HCT116 (cell line): ENCODE data around the gene PLA1A. TPM values are rescaled to one million over a fixed set of nuclear protein-coding genes. Genes with fewer than 3 reads are reported as not detected.
A peak's percentile ranks its signal among the peaks of the same experiment; 100 is the strongest.

Experiments
- ATAC-seq: fragments of 200-7000 bp; cut with Tn5 transposase; 2 replicates; pipeline ENCODE4 v1.9.1; 2020; ENCODE audit warnings: mild to moderate bottlenecking, moderate library complexity
- BruUV-seq: library from RNA; stranded (reverse); fragments of 400-500 nt; replicated peaks from 2 replicates; lab custom pipeline; 2021; lab: Mats Ljungman, UMichigan
- CTCF ChIA-PET: fragments of 300-600 bp; sonication (Branson Sonifier 250); formaldehyde crosslinking; loops from one replicate; lab custom pipeline; 2021; ENCODE audit warnings: antibody characterized with exemption; lab: Charles Lee
- POLR2A ChIA-PET: fragments of 300-600, 350-600 bp; sonication (Branson Sonifier 250); formaldehyde crosslinking; loops from one replicate; lab custom pipeline; 2021; ENCODE audit warnings: antibody characterized with exemption; lab: Charles Lee
- RAD21 ChIA-PET, 2 experiments: fragments of 300-600 bp; sonication (Branson Sonifier 250); formaldehyde crosslinking; loops; one replicate each; lab custom pipeline; 2023; ENCODE audit warnings: low total read pairs in 2 of 2; ENCODE audit not compliant: uncharacterized antibody in 2 of 2, unreplicated experiment in 2 of 2, low non-redundant PET in 1 of 2; lab: Charles Lee
- DNase-seq: peaks from one replicate; pipeline ENCODE4 v3.0.0-alpha.2; 2010; ENCODE audit warnings: low read depth, low spot score
- H2AFZ ChIP-seq: fragments of 200-600 bp; shearing (Covaris generic), sonication (generic); 2 replicates; pipeline ENCODE4 v1.6.1; 2017; ENCODE audit warnings: low read depth, mixed run types, mixed read lengths, antibody characterized with exemption, low read length; ENCODE audit not compliant: poor library complexity, severe bottlenecking
- H3K27ac ChIP-seq: 2 replicates; pipeline ENCODE4 v1.5.1; 2012; ENCODE audit warnings: low read depth, low read length
- H3K27me3 ChIP-seq: fragments of 200-600 bp; sonication (generic); 2 replicates; pipeline ENCODE4 v1.6.1; 2016; ENCODE audit warnings: mixed run types, low read length, mixed read lengths; ENCODE audit not compliant: insufficient read depth
- H3K36me3 ChIP-seq, 2 experiments: fragments of 200-500 bp in 1 of 2; fragments of 200-600 bp in 1 of 2; sonication (Bioruptor generic) in 1 of 2; sonication (generic) in 1 of 2; 2 replicates each; pipeline versions ENCODE4 v1.5.1 to v1.6.1; 2014 to 2016; ENCODE audit warnings: low read length in 2 of 2, inconsistent platforms in 1 of 2, mixed read lengths in 1 of 2, mixed run types in 1 of 2; ENCODE audit not compliant: insufficient read depth in 2 of 2, control insufficient read depth in 1 of 2
- H3K4me1 ChIP-seq, 2 experiments: fragments of 200-600 bp in 1 of 2; sonication (generic) in 1 of 2; 2 replicates each; pipeline versions ENCODE4 v1.5.1 to v1.6.1; 2012 to 2017; ENCODE audit warnings: low read length in 2 of 2, inconsistent platforms in 1 of 2, mild to moderate bottlenecking in 1 of 2, mixed read lengths in 1 of 2, mixed run types in 1 of 2, moderate library complexity in 1 of 2; ENCODE audit not compliant: insufficient read depth in 2 of 2, control insufficient read depth in 1 of 2
- H3K4me2 ChIP-seq: fragments of 200-600 bp; sonication (generic); 2 replicates; pipeline ENCODE4 v1.6.1; 2017; ENCODE audit warnings: mixed run types, low read length, mixed read lengths
- H3K4me3 ChIP-seq, 2 experiments: fragments of 200-600 bp in 1 of 2; sonication (generic) in 1 of 2; replicated peaks in 1 of 2; 2 replicates each; pipeline ENCODE4 v1.5.1; 2011 to 2016; ENCODE audit warnings: low read length in 2 of 2, control low read depth in 1 of 2, low read depth in 1 of 2, mild to moderate bottlenecking in 1 of 2, mixed read lengths in 1 of 2, mixed run types in 1 of 2
- H3K79me2 ChIP-seq: fragments of 200-600 bp; sonication (generic); 2 replicates; pipeline ENCODE4 v1.6.1; 2017; ENCODE audit warnings: mild to moderate bottlenecking, mixed run types, low read length, moderate library complexity, mixed read lengths; ENCODE audit not compliant: insufficient read depth
- H3K9ac ChIP-seq: fragments of 200-600 bp; sonication (generic); 2 replicates; pipeline ENCODE4 v1.6.1; 2016; ENCODE audit warnings: low read length, mixed read lengths
- H3K9me2 ChIP-seq: fragments of 200-600 bp; sonication (generic), shearing (Covaris generic); 2 replicates; pipeline ENCODE4 v1.6.1; 2017; ENCODE audit warnings: mixed run types, mild to moderate bottlenecking, moderate library complexity; ENCODE audit not compliant: insufficient read depth
- H3K9me3 ChIP-seq, 2 experiments: fragments of 200-500 bp in 1 of 2; fragments of 200-600 bp in 1 of 2; sonication (Bioruptor generic) in 1 of 2; sonication (generic) in 1 of 2; 2 replicates each; pipeline ENCODE4 v1.6.1; 2014 to 2017; ENCODE audit warnings: low read length in 2 of 2, mixed read lengths in 2 of 2, inconsistent platforms in 1 of 2, low read depth in 1 of 2, mild to moderate bottlenecking in 1 of 2, mixed run types in 1 of 2, moderate library complexity in 1 of 2; ENCODE audit not compliant: control insufficient read depth in 1 of 2, insufficient read depth in 1 of 2
- H4K20me1 ChIP-seq: fragments of 200-600 bp; sonication (generic), shearing (Covaris generic); 2 replicates; pipeline ENCODE4 v1.6.1; 2017; ENCODE audit warnings: mixed run types, mild to moderate bottlenecking, moderate library complexity; ENCODE audit not compliant: insufficient read depth
- CEBPB ChIP-seq: IDR thresholded peaks from 2 replicates; pipeline ENCODE4 v1.6.1; 2012; ENCODE audit warnings: low read depth
- EZH2phosphoT487 ChIP-seq: fragments of 200-600 bp; IDR thresholded peaks from 2 replicates; pipeline ENCODE4 v1.6.1; 2018; ENCODE audit warnings: antibody characterized with exemption, borderline replicate concordance
- JUND ChIP-seq: IDR thresholded peaks from 2 replicates; pipeline ENCODE4 v1.6.1; 2012
- POLR2A ChIP-seq: IDR thresholded peaks from 2 replicates; pipeline ENCODE4 v1.7.0; 2011; ENCODE audit warnings: borderline replicate concordance; ENCODE audit not compliant: insufficient read depth, insufficient read length; ENCODE audit errors: extremely low read depth
- POLR2AphosphoS5 ChIP-seq: IDR thresholded peaks from 2 replicates; pipeline ENCODE4 v1.6.1; 2011; ENCODE audit warnings: mild to moderate bottlenecking, low read depth, low read length, moderate library complexity
- SIN3A ChIP-seq: IDR thresholded peaks from 2 replicates; pipeline ENCODE4 v1.6.1; 2012; ENCODE audit warnings: low read depth
- SP1 ChIP-seq: IDR thresholded peaks from 2 replicates; pipeline ENCODE4 v1.6.1; 2012; ENCODE audit warnings: low read depth
- SRF ChIP-seq: IDR thresholded peaks from 2 replicates; pipeline ENCODE4 v1.6.1; 2012; ENCODE audit warnings: low read depth
- intact Hi-C: fragments of 100-400 bp; cut with micrococcal nuclease; formaldehyde crosslinking; loops from 2 replicates; pipeline ENCODE4 v1.10.0; 2022
- total RNA-seq: library from RNA; stranded (reverse); gene quantifications from one replicate; pipeline ENCODE4 v1.2.1, GENCODE V29; 2021; ENCODE audit not compliant: unreplicated experiment
- TF ChIP-seq, protein P1 (sequence below), 3 experiments: fragments of 200-600 bp in 1 of 3; sonication (generic) in 1 of 3; IDR thresholded peaks in 2 of 3; conservative IDR thresholded peaks in 1 of 3; 2 replicates each; pipeline ENCODE4 v1.5.1; 2012 to 2017; ENCODE audit warnings: low read depth in 2 of 3, low read length in 2 of 3, antibody characterized with exemption in 1 of 3, borderline replicate concordance in 1 of 3, control low read depth in 1 of 3, mild to moderate bottlenecking in 1 of 3, mixed read lengths in 1 of 3, mixed run types in 1 of 3, moderate library complexity in 1 of 3; ENCODE audit not compliant: insufficient read depth in 1 of 3

Gene PLA1A
- total RNA-seq, 1 experiment from 2014 or later, result not detected

DNA sequence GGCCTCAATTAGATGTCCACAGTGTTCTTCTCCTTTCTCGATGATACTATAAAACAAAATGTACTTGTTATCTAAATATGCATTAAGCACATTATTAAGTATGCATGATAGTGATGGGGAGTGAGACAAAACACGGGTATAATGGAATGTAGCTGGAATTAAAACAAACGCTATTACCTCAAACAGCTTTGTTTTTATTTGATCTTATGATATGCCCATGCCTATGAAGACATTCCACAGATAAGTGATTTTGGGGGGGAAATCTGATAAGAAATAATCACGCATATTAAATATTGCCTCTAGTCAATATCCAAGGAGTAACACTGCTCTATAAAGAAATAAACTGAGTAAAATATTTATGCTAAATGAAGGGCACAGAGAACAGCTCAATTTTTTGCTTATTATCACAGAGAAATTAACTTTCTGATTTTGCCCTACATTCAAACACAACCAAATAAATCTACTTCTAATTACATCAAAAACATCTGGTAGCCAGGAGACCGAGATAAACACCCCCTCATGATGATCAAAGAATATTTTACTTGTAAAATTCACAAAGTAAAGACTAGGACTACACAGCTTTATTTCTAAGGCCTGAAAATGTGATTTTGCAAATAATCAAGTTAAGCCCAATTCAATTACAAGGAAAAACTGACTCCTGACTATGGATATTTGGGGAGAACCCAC is 77.6 kb downstream of the PLA1A start:
- H3K9ac ChIP-seq, result no peak overlapping the region
- RAD21 ChIA-PET, result no interaction called here
- H3K4me3 ChIP-seq, result no peak overlapping the region
- no peaks in the 10 kb centered on the region for H3K9me3 ChIP-seq
- H3K79me2 ChIP-seq, result peaks cover 21% of the 10 kb centered on the region
- no TSS peak for BruUV-seq
- peaks cover 12 to 34% of the 10 kb centered on the region in 2 experiments for H3K36me3 ChIP-seq
- H2AFZ ChIP-seq, result no peak overlapping the region
- no peaks in the 10 kb centered on the region for H3K9me2 ChIP-seq
- H3K27me3 ChIP-seq, result no peaks in the 10 kb centered on the region
- peak overlapping the region; percentile 93 for H3K4me2 ChIP-seq
- TF ChIP-seq SP1 (no peak), POLR2A (no peak), SRF (no peak), EZH2phosphoT487 (no peak), SIN3A (no peak), JUND (no peak), CEBPB (no peak), POLR2AphosphoS5 (no peak)
- TF ChIP-seq, protein P1, sequence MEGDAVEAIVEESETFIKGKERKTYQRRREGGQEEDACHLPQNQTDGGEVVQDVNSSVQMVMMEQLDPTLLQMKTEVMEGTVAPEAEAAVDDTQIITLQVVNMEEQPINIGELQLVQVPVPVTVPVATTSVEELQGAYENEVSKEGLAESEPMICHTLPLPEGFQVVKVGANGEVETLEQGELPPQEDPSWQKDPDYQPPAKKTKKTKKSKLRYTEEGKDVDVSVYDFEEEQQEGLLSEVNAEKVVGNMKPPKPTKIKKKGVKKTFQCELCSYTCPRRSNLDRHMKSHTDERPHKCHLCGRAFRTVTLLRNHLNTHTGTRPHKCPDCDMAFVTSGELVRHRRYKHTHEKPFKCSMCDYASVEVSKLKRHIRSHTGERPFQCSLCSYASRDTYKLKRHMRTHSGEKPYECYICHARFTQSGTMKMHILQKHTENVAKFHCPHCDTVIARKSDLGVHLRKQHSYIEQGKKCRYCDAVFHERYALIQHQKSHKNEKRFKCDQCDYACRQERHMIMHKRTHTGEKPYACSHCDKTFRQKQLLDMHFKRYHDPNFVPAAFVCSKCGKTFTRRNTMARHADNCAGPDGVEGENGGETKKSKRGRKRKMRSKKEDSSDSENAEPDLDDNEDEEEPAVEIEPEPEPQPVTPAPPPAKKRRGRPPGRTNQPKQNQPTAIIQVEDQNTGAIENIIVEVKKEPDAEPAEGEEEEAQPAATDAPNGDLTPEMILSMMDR (IDR thresholded peaks at IDR 0.05 in 2 of 3, conservative IDR thresholded peaks at IDR 0.05 in 1 of 3; ENCODE audit: borderline replicate concordance in 1 of 3, insufficient read depth in 1 of 3, low read depth in 2 of 3, low read length in 2 of 3), result no peak
- H4K20me1 ChIP-seq, result no peaks in the 10 kb centered on the region
- CTCF ChIA-PET, result interaction anchor here (0.8 kb wide), 1 partner anchor 75 kb away, joined by 3 read pairs; no protein-coding TSS in a partner anchor
- ATAC-seq (no peak), DNase-seq (no peak)
- no peak overlapping the region for H3K27ac ChIP-seq
- intact Hi-C loops, result loop anchor here (10.0 kb wide), 2 partner anchors 211 to 641 kb away; partner anchors contain the start of genes IGSF11, POGLUT1 and TMEM39A
- POLR2A ChIA-PET, result interaction anchor here (1.8 kb wide), 1 partner anchor 211 kb away, joined by 3 read pairs; no protein-coding TSS in a partner anchor
- peaks cover 3 to 16% of the 10 kb centered on the region in 2 experiments; a peak in 3 of 4 replicates for H3K4me1 ChIP-seq
